GM23338 (cell line): ENCODE results near the gene CDCA4. TPM values are rescaled to one million over a fixed set of nuclear protein-coding genes. Genes with fewer than 3 reads are reported as not detected.

Source experiments
- ATAC-seq: fragments of 200-7000 bp; cut with Tn5 transposase; 3 replicates; pipeline ENCODE4 v1.9.1; 2020
- DNase-seq: peaks from one replicate; pipeline ENCODE4 v3.0.0-alpha.2; 2015; ENCODE audit warnings: low spot score
- H2AFZ ChIP-seq: fragments of 200-600 bp; sonication (generic); 2 replicates; pipeline ENCODE4 v1.8.0; 2016; ENCODE audit warnings: antibody characterized with exemption, mild to moderate bottlenecking, moderate library complexity
- H3F3A ChIP-seq: fragments of 200-600 bp; sonication (generic); replicated peaks from 2 replicates; pipeline ENCODE4 v1.8.0; 2017; ENCODE audit warnings: antibody characterized with exemption, mixed run types, low read depth
- H3K27ac ChIP-seq: fragments of 200-600 bp; sonication (generic); 2 replicates; pipeline ENCODE4 v1.6.1; 2016; ENCODE audit warnings: low read depth
- H3K27me3 ChIP-seq: fragments of 200-600 bp; sonication (generic); 2 replicates; pipeline ENCODE4 v1.8.0; 2016; ENCODE audit warnings: mild to moderate bottlenecking, mixed run types, moderate library complexity; ENCODE audit not compliant: insufficient read depth
- H3K36me3 ChIP-seq: fragments of 200-600 bp; sonication (generic); 2 replicates; pipeline ENCODE4 v1.8.0; 2016; ENCODE audit warnings: mild to moderate bottlenecking; ENCODE audit not compliant: insufficient read depth
- H3K4me1 ChIP-seq: fragments of 200-600 bp; sonication (generic); 2 replicates; pipeline ENCODE4 v1.8.0; 2016; ENCODE audit warnings: mild to moderate bottlenecking, moderate library complexity; ENCODE audit not compliant: insufficient read depth
- H3K4me2 ChIP-seq: fragments of 200-600 bp; sonication (generic); 2 replicates; pipeline ENCODE4 v1.7.1; 2017; ENCODE audit warnings: mixed run types
- H3K4me3 ChIP-seq: fragments of 200-600 bp; sonication (generic); 2 replicates; pipeline ENCODE4 v1.6.1; 2016; ENCODE audit warnings: mixed run types
- H3K79me2 ChIP-seq: fragments of 200-600 bp; sonication (generic); replicated peaks from 2 replicates; pipeline ENCODE4 v1.8.0; 2017; ENCODE audit warnings: mild to moderate bottlenecking; ENCODE audit not compliant: insufficient read depth
- H3K9me2 ChIP-seq: fragments of 200-600 bp; sonication (generic); 2 replicates; pipeline ENCODE4 v1.8.0; 2017; ENCODE audit not compliant: insufficient read depth
- H4K20me1 ChIP-seq: fragments of 200-600 bp; sonication (generic); replicated peaks from 2 replicates; pipeline ENCODE4 v1.8.0; 2017; ENCODE audit warnings: mild to moderate bottlenecking; ENCODE audit not compliant: insufficient read depth
- H3K27ac Mint-ChIP-seq: 2 replicates; pipeline ENCODE4 v1.8.0; 2020; ENCODE audit warnings: inconsistent platforms, mild to moderate bottlenecking, moderate library complexity, mixed read lengths
- H3K27me3 Mint-ChIP-seq: 3 replicates; pipeline ENCODE4 v1.8.0; 2022; ENCODE audit warnings: low read depth, mild to moderate bottlenecking, moderate library complexity, mixed read lengths, inconsistent platforms; ENCODE audit not compliant: insufficient read depth, poor library complexity
- H3K36me3 Mint-ChIP-seq: 3 replicates; pipeline ENCODE4 v1.8.0; 2021; ENCODE audit warnings: low read depth, mild to moderate bottlenecking, inconsistent platforms, moderate library complexity, mixed read lengths
- H3K4me1 Mint-ChIP-seq: 3 replicates; pipeline ENCODE4 v1.8.0; 2020; ENCODE audit warnings: mild to moderate bottlenecking, inconsistent platforms, mixed read lengths
- H3K4me3 Mint-ChIP-seq: 3 replicates; pipeline ENCODE4 v1.8.0; 2021; ENCODE audit warnings: moderate library complexity, mild to moderate bottlenecking, inconsistent platforms, mixed read lengths
- H3K9me3 Mint-ChIP-seq: 3 replicates; pipeline ENCODE4 v1.8.0; 2020; ENCODE audit warnings: moderate library complexity, mild to moderate bottlenecking, inconsistent platforms, mixed read lengths
- CREB1 ChIP-seq: fragments of 250-450 bp; sonication (Bioruptor Pico); IDR thresholded peaks from 2 replicates; pipeline ENCODE4 v1.5.0; 2020; ENCODE audit warnings: low read depth, mild to moderate bottlenecking, moderate library complexity
- CTCF ChIP-seq, 2 experiments: fragments of 200-600 bp in 1 of 2; sonication (generic) in 1 of 2; conservative IDR thresholded peaks; 2 replicates each; pipeline versions ENCODE4 v1.5.1 to v1.6.1; 2016 to 2017; ENCODE audit warnings: antibody characterized with exemption in 2 of 2, low read depth in 2 of 2, mild to moderate bottlenecking in 2 of 2, moderate library complexity in 1 of 2
- ETS1 ChIP-seq: IDR thresholded peaks from 2 replicates; pipeline ENCODE4 v1.6.1; 2016; ENCODE audit warnings: antibody characterized with exemption
- JUNB ChIP-seq: IDR thresholded peaks from one replicate; pipeline ENCODE4 v1.6.1; 2016; ENCODE audit warnings: antibody characterized with exemption; ENCODE audit not compliant: unreplicated experiment
- STAT1 ChIP-seq: IDR thresholded peaks from one replicate; pipeline ENCODE4 v1.6.1; 2016; ENCODE audit warnings: antibody characterized with exemption; ENCODE audit not compliant: unreplicated experiment
- ZNF331 ChIP-seq: fragments of 250-450 bp; sonication (Bioruptor Pico); IDR thresholded peaks from 2 replicates; pipeline ENCODE4 v1.5.0; 2020; ENCODE audit warnings: low read depth, mild to moderate bottlenecking, moderate library complexity
- polyA plus RNA-seq: library from polyadenylated mRNA; unstranded; fragments of >200 nt; fragmentation: Nextera tagmentation; extraction: Ambion mirVana; gene quantifications from 2 replicates; pipeline ENCODE4 v1.2.1, GENCODE V29; 2016
- total RNA-seq: library from RNA; depleted of rRNA; stranded (reverse); fragments of >200 nt; shearing (Covaris generic); gene quantifications from 2 replicates; pipeline ENCODE4 v1.2.3, GENCODE V29; 2014
- TF ChIP-seq, protein P1 (sequence below): IDR thresholded peaks from one replicate; pipeline ENCODE4 v1.6.1; 2018; ENCODE audit warnings: antibody characterized with exemption; ENCODE audit not compliant: unreplicated experiment

Gene CDCA4
- total and polyA plus RNA-seq, 2 experiments from 2014 or later = 32.6 to 70.7 TPM

DNA sequence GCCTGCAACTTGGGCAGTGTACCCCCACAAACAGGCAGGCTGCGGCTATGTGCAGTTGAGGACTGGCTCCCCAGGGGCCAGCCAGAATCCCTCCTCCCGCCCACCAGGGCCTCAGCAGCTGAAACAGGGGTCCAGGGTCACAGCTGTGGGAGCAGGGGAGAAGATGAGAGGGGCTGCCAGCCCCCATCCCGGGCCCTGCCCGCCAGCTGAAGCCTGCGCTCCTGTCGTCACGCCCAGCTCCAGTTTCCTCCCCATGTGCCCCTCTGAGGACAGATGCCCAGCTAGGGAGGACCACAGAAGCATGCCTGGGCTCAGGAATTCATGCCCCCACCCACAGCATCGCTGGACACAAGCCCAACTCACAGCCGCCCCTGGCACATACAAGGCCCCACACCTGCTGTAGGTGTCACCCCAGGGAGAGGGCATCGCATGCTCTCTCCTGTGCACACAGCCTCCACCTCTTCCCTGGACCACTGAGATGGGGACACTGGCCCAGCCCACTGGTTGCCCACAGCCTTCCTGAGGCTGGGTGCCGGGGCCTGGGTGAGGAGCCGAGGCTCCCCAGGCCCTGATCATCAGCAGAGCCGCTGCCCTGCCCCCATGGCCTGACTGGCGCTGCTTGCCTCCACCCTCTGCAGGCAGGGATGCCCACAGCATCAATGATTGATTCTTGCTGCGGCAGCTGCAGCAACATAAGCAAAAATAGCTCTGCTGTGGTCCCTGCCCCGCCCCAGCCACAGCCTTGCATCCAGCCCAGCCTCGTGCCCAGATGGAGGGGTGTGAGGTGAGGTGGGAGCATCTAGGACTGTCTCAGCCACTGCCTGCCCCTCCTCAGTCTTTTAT is 39.0 kb downstream of the CDCA4 start:
- Histone ChIP-seq H3F3A (no peaks in the 10 kb centered on the region), H2AFZ (no peak overlapping the region), H3K9me2 (no peaks in the 10 kb centered on the region), H3K79me2 (no peaks in the 10 kb centered on the region), H3K27ac (no peak overlapping the region), H3K27me3 (peaks cover 26% of the 10 kb centered on the region), H4K20me1 (no peaks in the 10 kb centered on the region), H3K4me1 (peaks cover 4% of the 10 kb centered on the region; the same call in 1 of the 2 replicates), H3K4me2 (no peak overlapping the region), H3K4me3 (no peak overlapping the region), H3K36me3 (no peaks in the 10 kb centered on the region)
- ATAC-seq (no peak), DNase-seq (no peak)
- no peak overlapping the region for H3K4me3 Mint-ChIP-seq
- no peak for TF ChIP-seq JUNB
- H3K9me3 Mint-ChIP-seq = no peaks in the 10 kb centered on the region; the same call in 2 of the 3 replicates
- peaks cover 24% of the 10 kb centered on the region for H3K27me3 Mint-ChIP-seq
- H3K4me1 Mint-ChIP-seq = peaks cover 6% of the 10 kb centered on the region; the same call in 2 of the 3 replicates
- no peaks in the 10 kb centered on the region for H3K36me3 Mint-ChIP-seq
- no peak overlapping the region for H3K27ac Mint-ChIP-seq

DNA sequence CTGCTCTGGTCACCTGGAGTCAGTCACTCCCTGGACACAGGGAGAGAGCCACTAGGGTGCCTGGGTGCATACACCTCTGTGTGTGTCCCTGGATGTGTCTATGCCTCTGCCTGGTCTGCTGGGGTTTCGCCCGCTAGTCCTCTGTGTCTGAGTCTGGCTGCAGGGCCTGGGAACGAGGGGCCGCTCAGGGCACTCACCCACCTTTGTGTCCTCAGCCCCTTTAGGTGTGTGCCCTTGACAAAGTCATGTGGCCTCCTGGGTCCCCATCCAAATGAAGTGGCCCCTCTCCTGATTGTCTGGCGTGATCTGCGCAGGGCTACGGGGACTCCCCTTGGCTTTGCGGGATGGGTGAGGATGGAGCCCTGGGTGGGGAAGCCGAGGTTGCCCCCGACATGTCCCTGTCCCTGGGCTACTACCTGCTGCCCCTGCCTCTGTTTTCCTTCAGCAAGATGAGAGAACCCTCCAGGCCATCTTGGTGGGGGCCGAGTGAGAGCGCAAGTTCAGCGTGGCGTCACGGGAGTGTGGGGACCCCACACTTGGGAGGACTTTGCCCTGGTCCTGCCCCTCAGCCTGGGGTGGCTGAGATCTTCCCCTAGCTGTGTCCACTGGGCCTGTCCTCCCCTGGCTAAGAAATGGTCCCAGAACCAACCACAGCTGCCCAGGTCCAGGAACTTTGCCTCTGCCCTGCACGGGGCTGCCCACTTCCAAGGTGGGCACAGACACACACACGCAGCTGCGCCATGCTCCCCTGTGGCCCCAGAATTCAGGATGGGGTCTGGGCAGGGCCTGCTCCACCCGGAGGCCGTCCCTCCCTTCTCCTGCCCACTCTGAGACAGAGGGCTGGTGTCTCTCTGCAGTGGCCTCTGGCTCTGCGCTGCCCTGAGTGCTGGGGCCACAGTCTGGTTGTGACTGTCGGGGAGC is 40.0 kb downstream of the CDCA4 start:
- Histone ChIP-seq H4K20me1 (no peaks in the 10 kb centered on the region), H2AFZ (no peak overlapping the region), H3K4me3 (no peak overlapping the region), H3K79me2 (no peaks in the 10 kb centered on the region), H3K4me1 (peaks cover 4% of the 10 kb centered on the region; the same call in 1 of the 2 replicates), H3K36me3 (no peaks in the 10 kb centered on the region), H3K27ac (no peak overlapping the region), H3K27me3 (peaks cover 34% of the 10 kb centered on the region), H3K4me2 (no peak overlapping the region), H3F3A (no peaks in the 10 kb centered on the region), H3K9me2 (no peaks in the 10 kb centered on the region)
- H3K36me3 Mint-ChIP-seq = no peaks in the 10 kb centered on the region
- H3K4me3 Mint-ChIP-seq = no peak overlapping the region
- peaks cover 33% of the 10 kb centered on the region for H3K27me3 Mint-ChIP-seq
- DNase-seq (no peak), ATAC-seq (no peak)
- no peaks in the 10 kb centered on the region; the same call in 2 of the 3 replicates for H3K9me3 Mint-ChIP-seq
- TF ChIP-seq CREB1 (CRISPR knock-in tag) (no peak), ZNF331 (no peak), ETS1 (no peak), STAT1 (no peak), JUNB (no peak), CTCF (conservative IDR thresholded peaks at IDR 0.05; ENCODE audit: low read depth in 2 of 2) (no peak)
- TF ChIP-seq, protein P1, sequence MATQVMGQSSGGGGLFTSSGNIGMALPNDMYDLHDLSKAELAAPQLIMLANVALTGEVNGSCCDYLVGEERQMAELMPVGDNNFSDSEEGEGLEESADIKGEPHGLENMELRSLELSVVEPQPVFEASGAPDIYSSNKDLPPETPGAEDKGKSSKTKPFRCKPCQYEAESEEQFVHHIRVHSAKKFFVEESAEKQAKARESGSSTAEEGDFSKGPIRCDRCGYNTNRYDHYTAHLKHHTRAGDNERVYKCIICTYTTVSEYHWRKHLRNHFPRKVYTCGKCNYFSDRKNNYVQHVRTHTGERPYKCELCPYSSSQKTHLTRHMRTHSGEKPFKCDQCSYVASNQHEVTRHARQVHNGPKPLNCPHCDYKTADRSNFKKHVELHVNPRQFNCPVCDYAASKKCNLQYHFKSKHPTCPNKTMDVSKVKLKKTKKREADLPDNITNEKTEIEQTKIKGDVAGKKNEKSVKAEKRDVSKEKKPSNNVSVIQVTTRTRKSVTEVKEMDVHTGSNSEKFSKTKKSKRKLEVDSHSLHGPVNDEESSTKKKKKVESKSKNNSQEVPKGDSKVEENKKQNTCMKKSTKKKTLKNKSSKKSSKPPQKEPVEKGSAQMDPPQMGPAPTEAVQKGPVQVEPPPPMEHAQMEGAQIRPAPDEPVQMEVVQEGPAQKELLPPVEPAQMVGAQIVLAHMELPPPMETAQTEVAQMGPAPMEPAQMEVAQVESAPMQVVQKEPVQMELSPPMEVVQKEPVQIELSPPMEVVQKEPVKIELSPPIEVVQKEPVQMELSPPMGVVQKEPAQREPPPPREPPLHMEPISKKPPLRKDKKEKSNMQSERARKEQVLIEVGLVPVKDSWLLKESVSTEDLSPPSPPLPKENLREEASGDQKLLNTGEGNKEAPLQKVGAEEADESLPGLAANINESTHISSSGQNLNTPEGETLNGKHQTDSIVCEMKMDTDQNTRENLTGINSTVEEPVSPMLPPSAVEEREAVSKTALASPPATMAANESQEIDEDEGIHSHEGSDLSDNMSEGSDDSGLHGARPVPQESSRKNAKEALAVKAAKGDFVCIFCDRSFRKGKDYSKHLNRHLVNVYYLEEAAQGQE = no peak
- no peak overlapping the region for H3K27ac Mint-ChIP-seq
- peaks cover 9% of the 10 kb centered on the region; the same call in 2 of the 3 replicates for H3K4me1 Mint-ChIP-seq
